B cell (primary cell): ENCODE data around the gene C12orf54.

Source experiments
- EZH2 ChIP-seq: IDR thresholded peaks from 2 replicates; pipeline ENCODE4 v1.6.1; 2012; ENCODE audit warnings: borderline replicate concordance, low read depth, mild to moderate bottlenecking, moderate library complexity, low read length; ENCODE audit not compliant: insufficient read depth, poor library complexity, severe bottlenecking
- TF ChIP-seq, protein P1 (sequence below): fragments of 200-600 bp; IDR thresholded peaks from one replicate; pipeline ENCODE4 v1.8.0; 2022; ENCODE audit warnings: antibody characterized with exemption, mild to moderate bottlenecking

DNA sequence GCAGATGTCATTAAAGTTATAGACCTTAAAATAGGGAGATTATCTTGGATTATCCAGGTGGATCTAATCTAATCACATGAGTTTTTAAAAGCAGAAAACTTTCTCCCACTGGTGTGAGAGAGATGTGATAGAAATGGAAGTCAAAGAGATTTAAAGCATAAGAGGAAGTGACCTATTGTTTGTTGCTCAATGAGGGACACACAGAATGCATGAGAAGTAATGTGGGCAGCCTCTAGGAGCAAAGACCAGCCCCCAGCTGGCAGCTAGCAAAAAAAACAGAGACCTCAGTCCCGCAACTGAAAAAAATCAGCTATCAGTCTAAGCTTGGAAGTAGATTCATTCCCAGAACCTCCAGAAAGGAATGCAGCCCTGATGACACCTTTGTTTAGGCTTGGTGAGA lies 34.5 kb upstream of the C12orf54 start:
- TF ChIP-seq, protein P1, sequence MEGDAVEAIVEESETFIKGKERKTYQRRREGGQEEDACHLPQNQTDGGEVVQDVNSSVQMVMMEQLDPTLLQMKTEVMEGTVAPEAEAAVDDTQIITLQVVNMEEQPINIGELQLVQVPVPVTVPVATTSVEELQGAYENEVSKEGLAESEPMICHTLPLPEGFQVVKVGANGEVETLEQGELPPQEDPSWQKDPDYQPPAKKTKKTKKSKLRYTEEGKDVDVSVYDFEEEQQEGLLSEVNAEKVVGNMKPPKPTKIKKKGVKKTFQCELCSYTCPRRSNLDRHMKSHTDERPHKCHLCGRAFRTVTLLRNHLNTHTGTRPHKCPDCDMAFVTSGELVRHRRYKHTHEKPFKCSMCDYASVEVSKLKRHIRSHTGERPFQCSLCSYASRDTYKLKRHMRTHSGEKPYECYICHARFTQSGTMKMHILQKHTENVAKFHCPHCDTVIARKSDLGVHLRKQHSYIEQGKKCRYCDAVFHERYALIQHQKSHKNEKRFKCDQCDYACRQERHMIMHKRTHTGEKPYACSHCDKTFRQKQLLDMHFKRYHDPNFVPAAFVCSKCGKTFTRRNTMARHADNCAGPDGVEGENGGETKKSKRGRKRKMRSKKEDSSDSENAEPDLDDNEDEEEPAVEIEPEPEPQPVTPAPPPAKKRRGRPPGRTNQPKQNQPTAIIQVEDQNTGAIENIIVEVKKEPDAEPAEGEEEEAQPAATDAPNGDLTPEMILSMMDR, result no peak
- no peak for TF ChIP-seq EZH2
